Vagina (tissue), 2 donors: ENCODE measurements around the gene DCDC2B. TPM values are rescaled to one million over a fixed set of nuclear protein-coding genes. Genes with fewer than 3 reads are reported as not detected.

ENCODE experiments used
- DNase-seq, 2 donors: peaks; one replicate each; pipeline ENCODE4 v3.0.0-alpha.2; 2017; ENCODE audit errors: extremely low spot score in 2 of 2
- H3K27ac ChIP-seq: fragments of 200-600 bp; sonication (generic); one replicate; pipeline ENCODE4 v1.5.1; 2019
- H3K27me3 ChIP-seq: fragments of 200-600 bp; sonication (generic); one replicate; pipeline ENCODE4 v1.5.1; 2019
- H3K36me3 ChIP-seq, 2 donors: fragments of 200-600 bp; sonication (generic); one replicate each; pipeline ENCODE4 v1.5.1; 2017 to 2019
- H3K4me1 ChIP-seq: fragments of 200-600 bp; sonication (generic); one replicate; pipeline ENCODE4 v1.5.1; 2019
- H3K4me3 ChIP-seq, 2 donors: fragments of 200-600 bp; sonication (generic); 1 replicate in 1 of 2; 2 replicates in 1 of 2; pipeline ENCODE4 v1.5.1; 2016 to 2019
- H3K9me3 ChIP-seq: fragments of 200-600 bp; sonication (generic); one replicate; pipeline ENCODE4 v1.5.1; 2019
- CTCF ChIP-seq, 3 experiments: fragments of 450-650 bp in 2 of 3; fragments of 200-600 bp in 1 of 3; sonication (generic) in 1 of 3; IDR thresholded peaks; one replicate each; pipeline ENCODE4 v1.5.1; 2017 to 2019; ENCODE audit warnings: antibody characterized with exemption in 3 of 3, mild to moderate bottlenecking in 2 of 3, moderate library complexity in 2 of 3
- POLR2A ChIP-seq, 2 donors: fragments of 450-650 bp; IDR thresholded peaks; one replicate each; pipeline ENCODE4 v1.6.1; 2017; ENCODE audit warnings: antibody characterized with exemption in 2 of 2, mild to moderate bottlenecking in 2 of 2, moderate library complexity in 2 of 2
- POLR2AphosphoS5 ChIP-seq, 2 donors: sonication (generic); formaldehyde crosslinking; IDR thresholded peaks; one replicate each; pipeline ENCODE4 v1.9.0; 2017; ENCODE audit warnings: antibody characterized with exemption in 2 of 2, mild to moderate bottlenecking in 2 of 2, low read depth in 1 of 2; ENCODE audit not compliant: insufficient read depth in 1 of 2
- intact Hi-C: fragments of 100-400 bp; cut with DNase I; formaldehyde crosslinking; loops from one replicate; pipeline ENCODE4 v1.15.1; 2023
- total RNA-seq: library from RNA; depleted of rRNA; stranded (reverse); fragments of >200 nt; gene quantifications from one replicate; pipeline ENCODE4 v1.2.3, GENCODE V29; 2016

Gene DCDC2B
- total RNA-seq, 1 donor from 2014 or later: not detected

GRCh38 chr1:32228771-32229170 is 19.9 kb downstream of the DCDC2B start:
- TF ChIP-seq POLR2AphosphoS5 (IDR thresholded peaks at IDR 0.05; ENCODE audit: insufficient read depth in 1 of 2, low read depth in 1 of 2): no peak
- no peak for TF ChIP-seq CTCF (IDR thresholded peaks at IDR 0.05)
- TF ChIP-seq POLR2A (IDR thresholded peaks at IDR 0.05): no peak
- Histone ChIP-seq H3K27ac (no peak overlapping the region), H3K4me3 (no peak overlapping the region), H3K27me3 (no peaks in the 10 kb centered on the region), H3K36me3 (peaks cover 0 to 83% of the 10 kb centered on the region in 2 donors), H3K9me3 (no peaks in the 10 kb centered on the region), H3K4me1 (peaks cover 4% of the 10 kb centered on the region)
- no peak for DNase-seq
- intact Hi-C loops: loop anchor here (10.0 kb wide), 1 partner anchor 166 kb away; the partner anchor contains the start of gene BSDC1

GRCh38 chr1:32231843-32232432 is 23.0 kb downstream of the DCDC2B start:
- intact Hi-C loops: no loop called here
- Histone ChIP-seq H3K27ac (no peak overlapping the region), H3K9me3 (no peaks in the 10 kb centered on the region), H3K4me3 (no peak overlapping the region), H3K4me1 (no peaks in the 10 kb centered on the region), H3K27me3 (no peaks in the 10 kb centered on the region), H3K36me3 (peaks cover 0 to 54% of the 10 kb centered on the region in 2 donors)
- no peak for DNase-seq
- no peak for TF ChIP-seq POLR2AphosphoS5 (IDR thresholded peaks at IDR 0.05; ENCODE audit: insufficient read depth in 1 of 2, low read depth in 1 of 2)
- no peak for TF ChIP-seq POLR2A (IDR thresholded peaks at IDR 0.05)
- no peak for TF ChIP-seq CTCF (IDR thresholded peaks at IDR 0.05)

- Histone ChIP-seq H3K4me3 (no peak overlapping the region), H3K36me3 (peaks cover 0 to 46% of the 10 kb centered on the region in 2 donors), H3K4me1 (no peaks in the 10 kb centered on the region), H3K27me3 (no peaks in the 10 kb centered on the region), H3K9me3 (no peaks in the 10 kb centered on the region), H3K27ac (no peak overlapping the region)
- no peak for DNase-seq
- TF ChIP-seq POLR2AphosphoS5 (IDR thresholded peaks at IDR 0.05; ENCODE audit: insufficient read depth in 1 of 2, low read depth in 1 of 2) (no peak), CTCF (IDR thresholded peaks at IDR 0.05) (no peak), POLR2A (IDR thresholded peaks at IDR 0.05) (no peak)
- intact Hi-C loops: no loop called here
Measured at GRCh38 chr1:32232558-32233304, 23.8 kb downstream of the DCDC2B start.

GRCh38 chr1:32234792-32235191 is 25.9 kb downstream of the DCDC2B start:
- H3K4me1 ChIP-seq: peaks cover 4% of the 10 kb centered on the region
- no peak for DNase-seq
- TF ChIP-seq POLR2AphosphoS5 (IDR thresholded peaks at IDR 0.05; ENCODE audit: insufficient read depth in 1 of 2, low read depth in 1 of 2) (no peak), CTCF (IDR thresholded peaks at IDR 0.05) (no peak), POLR2A (IDR thresholded peaks at IDR 0.05) (no peak)
- H3K27me3 ChIP-seq: no peaks in the 10 kb centered on the region
- no peak overlapping the region for H3K4me3 ChIP-seq
- peaks cover 0 to 26% of the 10 kb centered on the region in 2 donors for H3K36me3 ChIP-seq
- intact Hi-C loops: no loop called here
- no peaks in the 10 kb centered on the region for H3K9me3 ChIP-seq
- H3K27ac ChIP-seq: no peak overlapping the region

- TF ChIP-seq CTCF (IDR thresholded peaks at IDR 0.05): no peak
- no peak for TF ChIP-seq POLR2AphosphoS5 (IDR thresholded peaks at IDR 0.05; ENCODE audit: insufficient read depth in 1 of 2, low read depth in 1 of 2)
- no peak for TF ChIP-seq POLR2A (IDR thresholded peaks at IDR 0.05)
- Histone ChIP-seq H3K4me1 (peaks cover 39% of the 10 kb centered on the region), H3K36me3 (no peaks in the 10 kb centered on the region), H3K9me3 (no peaks in the 10 kb centered on the region), H3K27me3 (no peaks in the 10 kb centered on the region), H3K27ac (peak overlapping the region; percentile 89), H3K4me3 (peak overlapping the region; percentile 77 to 80)
- intact Hi-C loops: no loop called here
- DNase-seq: no peak
Measured at GRCh38 chr1:32239337-32239736, 30.4 kb downstream of the DCDC2B start.
